ENCODE data around the gene FOXP1. TPM values are rescaled to one million over a fixed set of nuclear protein-coding genes. Genes with fewer than 3 reads are reported as not detected.

The FOXP1 gene
- total RNA-seq, 1 donor: 195 TPM

- no peak overlapping the region for H3K27ac ChIP-seq (ENCODE audit: low read depth, low read length)
These were observed 650.3 kb downstream of the FOXP1 start for GRCh38 chr3:70933105-70933810.

GRCh38 chr3:70930066-70930465 is 653.5 kb downstream of the FOXP1 start:
- Histone ChIP-seq H3K4me2 (ENCODE audit: insufficient read depth, low read length) (no peak overlapping the region), H3K27ac (ENCODE audit: low read depth, low read length) (no peak overlapping the region), H3K4me1 (ENCODE audit: insufficient read depth, low read length) (peaks cover 7% of the 10 kb centered on the region), H3K9me3 (ENCODE audit: low read depth, low read length) (no peaks in the 10 kb centered on the region), H4K20me1 (ENCODE audit: insufficient read depth, low read length) (no peaks in the 10 kb centered on the region), H3K36me3 (ENCODE audit: insufficient read depth, low read length) (no peaks in the 10 kb centered on the region), H3K27me3 (ENCODE audit: insufficient read depth, low read length) (no peaks in the 10 kb centered on the region), H2AFZ (ENCODE audit: low read length) (no peak overlapping the region), H3K4me3 (ENCODE audit: insufficient read depth, low read length) (no peak overlapping the region), H3K79me2 (ENCODE audit: insufficient read depth, low read length) (no peaks in the 10 kb centered on the region)
- no peak for TF ChIP-seq CTCF (IDR thresholded peaks at IDR 0.05; ENCODE audit: extremely low read depth, low read depth, low read length)
- no peak for DNase-seq (ENCODE audit: insufficient read length, low spot score, missing footprints)

More at GRCh38 chr3:70933105-70933810, 650.3 kb downstream of the FOXP1 start:
- Histone ChIP-seq H3K4me1 (ENCODE audit: insufficient read depth, low read length) (peaks cover 7% of the 10 kb centered on the region), H3K4me2 (ENCODE audit: insufficient read depth, low read length) (no peak overlapping the region), H3K36me3 (ENCODE audit: insufficient read depth, low read length) (no peaks in the 10 kb centered on the region), H4K20me1 (ENCODE audit: insufficient read depth, low read length) (no peaks in the 10 kb centered on the region), H3K4me3 (ENCODE audit: insufficient read depth, low read length) (no peak overlapping the region), H3K79me2 (ENCODE audit: insufficient read depth, low read length) (no peaks in the 10 kb centered on the region), H3K9me3 (ENCODE audit: low read depth, low read length) (no peaks in the 10 kb centered on the region), H2AFZ (ENCODE audit: low read length) (peak overlapping the region; percentile 59), H3K27me3 (ENCODE audit: insufficient read depth, low read length) (no peaks in the 10 kb centered on the region)
- DNase-seq (ENCODE audit: insufficient read length, low spot score, missing footprints): peak; percentile 45
- TF ChIP-seq CTCF (IDR thresholded peaks at IDR 0.05; ENCODE audit: extremely low read depth, low read depth, low read length): no peak

- H2AFZ ChIP-seq (ENCODE audit: low read length): no peak overlapping the region
- no peak overlapping the region for H3K4me2 ChIP-seq (ENCODE audit: insufficient read depth, low read length)
- H4K20me1 ChIP-seq (ENCODE audit: insufficient read depth, low read length): no peaks in the 10 kb centered on the region
- no peak for DNase-seq (ENCODE audit: insufficient read length, low spot score, missing footprints)
- H3K27me3 ChIP-seq (ENCODE audit: insufficient read depth, low read length): no peaks in the 10 kb centered on the region
- H3K27ac ChIP-seq (ENCODE audit: low read depth, low read length): no peak overlapping the region
- H3K79me2 ChIP-seq (ENCODE audit: insufficient read depth, low read length): no peaks in the 10 kb centered on the region
- TF ChIP-seq CTCF (IDR thresholded peaks at IDR 0.05; ENCODE audit: extremely low read depth, low read depth, low read length): no peak
- H3K36me3 ChIP-seq (ENCODE audit: insufficient read depth, low read length): no peaks in the 10 kb centered on the region
- no peaks in the 10 kb centered on the region for H3K4me1 ChIP-seq (ENCODE audit: insufficient read depth, low read length)
- no peak overlapping the region for H3K4me3 ChIP-seq (ENCODE audit: insufficient read depth, low read length)
- H3K9me3 ChIP-seq (ENCODE audit: low read depth, low read length): no peaks in the 10 kb centered on the region
These were observed 656.3 kb downstream of the FOXP1 start for GRCh38 chr3:70927239-70927638.

GRCh38 chr3:70926835-70927234 is 656.7 kb downstream of the FOXP1 start:
- no peaks in the 10 kb centered on the region for H3K79me2 ChIP-seq (ENCODE audit: insufficient read depth, low read length)

More at GRCh38 chr3:70926835-70927234, 656.7 kb downstream of the FOXP1 start:
- H3K4me2 ChIP-seq (ENCODE audit: insufficient read depth, low read length): no peak overlapping the region
- DNase-seq (ENCODE audit: insufficient read length, low spot score, missing footprints): peak; percentile 9
- H3K9me3 ChIP-seq (ENCODE audit: low read depth, low read length): no peaks in the 10 kb centered on the region
- no peak overlapping the region for H3K4me3 ChIP-seq (ENCODE audit: insufficient read depth, low read length)
- no peaks in the 10 kb centered on the region for H3K36me3 ChIP-seq (ENCODE audit: insufficient read depth, low read length)
- no peak for TF ChIP-seq CTCF (IDR thresholded peaks at IDR 0.05; ENCODE audit: extremely low read depth, low read depth, low read length)
- H3K4me1 ChIP-seq (ENCODE audit: insufficient read depth, low read length): no peaks in the 10 kb centered on the region
- H3K27me3 ChIP-seq (ENCODE audit: insufficient read depth, low read length): no peaks in the 10 kb centered on the region
- no peak overlapping the region for H2AFZ ChIP-seq (ENCODE audit: low read length)
- no peaks in the 10 kb centered on the region for H4K20me1 ChIP-seq (ENCODE audit: insufficient read depth, low read length)
- no peak overlapping the region for H3K27ac ChIP-seq (ENCODE audit: low read depth, low read length)
